Stimulated activated CD4-positive, alpha-beta T cell treated with anti-CD3 and anti-CD28 coated beads, Interleukin-15, amount 100 ng/mL, for 24 hours (primary cell): ENCODE results near the gene SIN3B.

ENCODE experiments used
- DNase-seq: peaks from one replicate; pipeline ENCODE4 v3.0.0-alpha.2; 2020

The SIN3B gene

DNA sequence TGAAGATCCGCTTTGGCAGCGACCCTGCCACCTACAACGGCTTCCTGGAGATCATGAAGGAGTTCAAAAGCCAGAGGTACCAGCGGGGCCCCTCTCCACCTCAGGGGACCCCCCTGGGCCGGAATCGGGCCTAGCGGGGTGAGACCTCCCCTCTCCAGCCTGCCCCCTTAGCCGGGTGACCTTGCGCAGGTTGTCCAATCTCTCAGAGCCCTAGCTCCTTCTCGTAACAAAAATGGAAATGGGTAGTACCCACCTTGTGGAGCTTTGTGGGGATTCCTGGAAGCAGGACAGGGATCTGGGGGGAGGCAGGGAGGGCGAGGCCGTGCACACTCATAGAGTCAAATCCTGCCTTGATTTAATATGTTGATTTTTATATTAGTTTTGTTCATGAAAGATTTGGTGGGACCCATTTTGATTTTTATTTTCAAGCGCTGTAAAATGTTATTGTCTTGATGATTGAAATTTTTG is 658 bp downstream of the SIN3B start:
- no peak for DNase-seq

DNA sequence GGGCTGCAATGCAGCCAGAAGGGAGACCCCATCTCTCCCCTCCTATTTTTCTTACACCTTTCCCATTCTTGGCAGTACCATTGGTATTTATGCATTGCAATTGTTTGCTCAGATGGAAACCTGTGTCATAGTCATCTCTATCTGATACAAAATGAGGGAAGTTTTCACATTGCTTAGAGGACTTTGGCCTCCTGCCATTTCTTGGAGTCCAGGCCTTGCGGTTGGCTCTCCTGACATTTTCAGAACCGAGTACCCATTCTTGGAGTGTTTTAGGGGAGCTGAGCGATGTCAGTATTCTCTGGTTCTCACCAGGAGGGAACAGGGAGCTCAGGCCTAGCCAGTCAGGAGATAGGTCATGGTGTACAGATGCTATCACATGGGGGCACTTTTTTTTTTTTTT is 1.5 kb downstream of the SIN3B start:
- no peak for DNase-seq

- DNase-seq = no peak
These were observed 2.3 kb downstream of the SIN3B start for GRCh38 chr19:16831531-16831930.

GRCh38 chr19:16834747-16835146 is 5.5 kb downstream of the SIN3B start:
- peak; percentile 27 for DNase-seq

DNA sequence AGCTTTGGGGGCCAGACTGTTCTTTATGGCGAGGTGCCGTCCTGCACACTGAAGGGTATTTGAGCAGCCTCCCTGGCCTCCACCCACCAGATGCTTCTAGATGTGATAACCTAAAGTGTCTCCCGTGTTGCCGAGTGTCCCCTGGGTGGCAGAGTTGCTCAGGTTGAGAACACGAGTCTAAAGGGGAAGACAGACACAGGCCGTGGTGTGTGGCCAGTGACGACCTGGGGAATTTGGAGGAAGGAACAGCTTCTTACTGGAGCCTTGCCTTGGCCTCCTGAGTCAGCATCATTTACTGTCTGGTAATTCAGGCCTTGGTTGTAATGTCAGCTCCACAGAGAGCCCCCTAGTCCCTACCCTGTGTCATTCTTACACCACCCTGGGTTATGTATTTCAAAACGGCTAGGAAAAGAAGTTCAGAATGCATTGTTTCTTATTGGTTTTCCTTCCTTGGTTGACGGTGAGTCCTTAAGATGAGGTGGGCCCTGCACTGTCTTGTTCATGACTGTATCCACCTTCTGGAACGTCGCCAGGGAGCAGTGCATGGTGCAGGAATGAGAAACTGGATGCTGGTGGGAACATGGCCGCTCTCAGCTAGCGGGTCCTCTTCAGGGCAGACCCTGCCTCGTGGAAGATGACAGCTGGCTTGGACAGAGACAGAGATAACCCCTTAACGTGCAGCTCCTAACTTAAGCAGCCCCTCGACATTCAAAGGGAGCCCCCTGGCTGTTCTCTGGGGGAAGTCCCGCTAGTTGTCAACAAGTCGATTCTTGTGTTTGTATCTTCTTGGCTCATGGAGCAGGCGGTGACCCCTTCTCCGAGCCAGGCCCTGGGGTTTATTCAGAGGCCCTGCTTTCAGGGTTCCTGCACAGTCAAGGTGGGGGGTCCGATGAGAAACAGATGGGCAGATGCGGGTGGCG is 7.2 kb downstream of the SIN3B start:
- DNase-seq = no peak

DNA sequence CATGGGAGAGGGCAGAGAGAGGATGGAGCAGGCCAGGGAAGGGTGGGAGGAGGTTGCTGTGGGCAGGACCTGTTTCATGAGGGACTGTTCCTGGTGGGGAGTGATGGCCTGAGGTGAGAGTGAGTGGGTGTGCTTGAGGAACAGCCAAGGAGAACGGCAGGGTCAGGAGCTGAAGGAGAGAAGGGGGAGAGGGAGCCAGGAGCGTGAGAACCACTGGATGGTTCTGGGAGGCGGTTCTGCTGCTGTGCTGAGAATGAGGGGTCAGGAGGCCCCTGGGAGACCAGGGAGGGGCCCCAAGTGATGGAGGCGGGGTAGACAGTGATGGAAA is 7.8 kb downstream of the SIN3B start:
- DNase-seq = no peak

DNA sequence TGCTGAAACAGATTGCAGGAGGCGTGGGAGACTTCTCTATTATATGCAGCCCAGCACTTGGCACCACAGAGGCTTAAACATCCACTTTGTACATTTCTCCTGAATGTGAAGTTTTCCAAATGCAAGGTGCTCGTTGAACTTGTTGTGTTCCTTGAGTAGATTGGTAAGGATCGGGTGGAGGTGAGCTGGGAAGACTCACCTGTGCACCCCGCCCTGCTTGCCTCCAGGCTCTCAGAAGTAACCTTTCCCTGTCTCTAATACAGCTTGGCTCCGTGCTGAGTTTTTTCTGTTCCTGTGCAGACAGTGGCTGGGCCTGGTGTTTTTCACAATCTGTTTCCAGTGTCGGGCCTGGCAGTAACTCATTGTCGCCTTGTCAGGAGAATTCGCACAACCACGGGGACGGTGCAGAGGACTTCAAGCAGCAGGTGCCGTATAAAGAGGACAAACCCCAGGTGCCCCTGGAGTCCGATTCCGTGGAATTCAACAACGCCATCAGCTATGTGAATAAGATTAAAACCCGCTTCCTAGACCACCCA is 12.3 kb downstream of the SIN3B start:
- no peak for DNase-seq

DNA sequence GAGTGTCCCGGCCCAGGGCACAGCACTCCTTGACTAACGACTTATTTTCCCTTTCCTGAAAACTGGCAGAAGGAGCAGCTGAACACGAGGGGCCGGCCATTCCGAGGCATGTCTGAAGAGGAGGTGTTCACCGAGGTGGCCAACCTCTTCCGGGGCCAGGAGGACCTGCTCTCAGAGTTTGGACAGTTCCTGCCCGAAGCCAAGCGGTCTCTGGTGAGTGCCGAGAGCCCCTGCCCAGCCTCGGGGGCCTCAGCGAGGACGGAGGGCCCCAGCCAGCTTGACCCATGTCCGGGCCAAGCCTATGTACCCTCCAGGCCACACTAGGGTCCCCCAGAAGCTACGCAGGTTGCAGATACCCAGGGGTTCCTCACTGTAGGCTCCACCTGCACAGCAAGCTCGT is 17.7 kb downstream of the SIN3B start:
- DNase-seq = no peak

DNA sequence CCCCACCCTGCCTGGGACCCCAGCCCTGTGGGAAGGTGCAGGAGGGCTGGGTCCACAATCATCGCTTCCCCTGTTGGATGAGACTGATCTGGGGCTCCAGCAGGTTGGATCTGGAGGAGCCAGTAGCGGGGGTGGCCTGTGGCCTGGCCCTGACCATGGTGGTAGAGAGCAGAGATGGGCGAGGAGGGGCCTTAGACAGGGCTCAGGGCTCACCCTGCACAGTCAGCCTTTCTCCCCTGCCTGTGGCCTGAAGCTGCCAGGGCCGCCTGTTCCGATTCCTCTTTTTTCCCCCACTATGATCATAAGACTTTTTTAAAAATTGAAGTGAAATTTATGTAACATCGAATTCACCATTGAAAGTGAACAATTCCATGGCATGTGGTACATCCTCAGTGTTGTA is 18.2 kb downstream of the SIN3B start:
- DNase-seq = no peak

- no peak for DNase-seq
These were observed 20.0 kb downstream of the SIN3B start for GRCh38 chr19:16849168-16849567.

DNA sequence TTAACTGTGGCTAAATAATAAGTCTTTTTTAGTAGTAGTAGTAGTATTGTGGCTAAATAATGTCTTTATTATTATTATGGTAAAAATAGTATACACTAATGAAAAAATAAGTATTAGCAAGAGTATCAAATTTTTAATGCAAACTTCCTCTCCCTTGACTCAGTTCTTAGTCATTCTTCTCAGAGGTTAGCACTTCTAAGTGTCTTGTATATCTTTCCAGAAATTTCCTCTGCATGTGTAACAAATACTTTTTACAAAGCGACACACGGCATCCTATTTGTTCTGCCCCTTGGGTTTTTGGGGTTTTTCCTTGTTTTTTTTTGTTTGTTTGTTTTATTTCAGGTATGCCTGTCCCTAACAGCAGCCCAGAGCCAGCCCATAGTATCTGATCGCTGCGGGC is 20.9 kb downstream of the SIN3B start:
- no peak for DNase-seq

DNA sequence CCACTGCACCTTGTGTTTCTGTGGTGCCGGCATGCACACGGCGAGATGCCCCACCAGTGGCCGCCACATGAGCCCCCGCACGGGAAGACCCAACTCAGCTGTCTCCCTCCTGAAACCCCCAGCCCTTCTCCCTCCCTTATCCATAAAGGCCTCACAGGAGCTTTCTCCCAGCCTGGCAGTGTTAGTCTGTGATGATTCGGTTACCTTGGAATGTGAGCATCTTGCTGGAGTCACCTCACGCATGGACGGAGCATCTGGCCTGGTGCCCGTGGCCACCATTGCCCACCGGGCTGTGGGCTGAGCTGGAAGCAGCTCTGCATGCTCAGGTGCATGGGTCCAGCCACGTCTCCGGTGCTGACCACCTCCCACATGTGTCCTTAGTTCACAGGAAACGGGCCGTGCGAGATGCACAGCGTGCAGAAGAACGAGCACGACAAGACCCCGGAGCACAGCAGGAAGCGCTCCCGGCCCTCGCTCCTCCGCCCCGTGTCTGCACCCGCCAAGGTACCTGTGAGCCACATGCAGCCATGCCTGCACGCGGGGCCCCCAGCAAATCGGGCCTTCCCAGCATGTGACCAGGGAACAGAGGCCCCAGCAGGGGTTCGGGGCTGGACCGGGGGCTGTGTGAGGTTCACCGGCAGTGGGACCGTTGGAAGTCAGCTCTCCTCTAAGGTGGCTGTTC is 22.0 kb downstream of the SIN3B start:
- DNase-seq = no peak

GRCh38 chr19:16853066-16853465 is 23.9 kb downstream of the SIN3B start:
- no peak for DNase-seq

DNA sequence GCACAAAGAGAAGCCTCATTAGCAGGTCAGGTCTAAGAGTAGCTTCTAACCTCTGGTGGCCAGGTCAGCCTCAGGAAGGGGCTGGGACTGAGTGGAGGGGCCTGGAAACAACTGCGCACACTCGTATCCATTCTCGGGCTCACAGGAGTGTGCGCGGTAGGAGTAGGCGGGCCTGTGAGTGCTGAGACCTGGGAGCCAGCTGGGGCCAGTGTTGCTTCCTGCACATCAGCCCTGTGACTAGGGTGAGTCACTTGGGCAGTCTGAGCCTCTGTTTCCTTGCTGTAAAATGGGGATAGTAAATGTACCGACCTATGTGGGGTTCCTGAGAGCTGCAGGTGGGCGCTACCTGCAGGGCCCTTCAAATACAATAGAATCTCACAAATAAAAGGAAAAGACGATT is 26.9 kb downstream of the SIN3B start:
- no peak for DNase-seq

DNA sequence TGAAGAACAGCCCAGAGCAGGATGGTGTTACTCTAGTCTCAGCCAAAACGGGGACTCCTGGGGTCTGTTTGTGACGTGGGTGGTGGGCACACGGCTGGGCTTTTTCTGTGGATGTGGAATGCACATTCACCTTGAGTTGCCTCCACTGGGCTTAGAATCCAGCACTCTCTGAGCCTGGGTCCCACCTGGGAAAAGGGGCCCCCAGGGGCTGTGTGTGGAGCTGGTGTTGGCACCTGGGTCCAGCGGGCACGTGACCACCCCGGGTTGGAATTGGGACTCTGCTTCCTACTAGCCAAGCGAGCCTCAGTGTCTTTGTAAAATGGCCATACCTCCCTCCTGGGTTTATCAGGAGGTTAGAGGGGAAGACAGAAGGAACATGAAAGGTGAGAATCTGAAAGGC is 30.4 kb downstream of the SIN3B start:
- no peak for DNase-seq

DNA sequence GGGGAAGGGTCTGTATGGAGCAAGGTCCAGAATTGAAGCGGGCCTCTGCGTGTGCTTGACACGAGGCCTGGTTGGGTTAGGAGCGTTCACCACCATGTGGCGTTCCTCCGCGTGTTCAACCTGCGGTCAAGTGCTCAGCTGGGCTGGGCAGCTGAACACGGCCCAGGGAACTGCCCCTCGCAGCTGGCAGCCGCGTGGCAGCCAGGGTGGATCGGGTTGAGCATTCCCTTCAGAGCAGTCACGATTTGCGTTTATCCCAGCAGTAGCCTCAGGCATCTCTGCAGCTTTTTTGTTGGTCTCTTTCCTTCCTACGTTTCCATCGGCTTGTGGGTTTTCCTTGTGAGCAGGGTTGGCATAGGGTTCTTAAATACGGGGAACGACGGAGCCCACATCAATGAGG is 30.9 kb downstream of the SIN3B start:
- no peak for DNase-seq

- no peak for DNase-seq
These were observed 31.8 kb downstream of the SIN3B start for GRCh38 chr19:16861011-16861410.

DNA sequence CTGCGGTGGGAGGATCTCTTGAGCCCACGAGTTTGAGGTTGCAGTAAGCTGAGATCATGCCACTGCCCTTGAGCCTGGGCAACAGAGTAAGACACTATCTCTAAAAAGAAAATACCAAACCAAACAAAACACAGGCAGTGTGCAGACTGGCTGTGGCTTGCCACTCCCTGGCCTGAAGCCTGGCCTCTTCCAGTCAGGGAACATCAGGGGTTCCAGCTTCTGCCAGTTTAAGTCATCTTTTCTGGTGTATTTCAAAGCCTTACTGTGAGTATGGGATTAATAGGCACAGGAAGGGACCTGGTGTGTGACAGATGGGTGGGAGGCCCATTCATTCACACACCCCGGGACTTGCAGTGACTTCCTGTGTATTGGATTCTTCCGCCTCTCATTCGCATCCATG is 32.6 kb downstream of the SIN3B start:
- DNase-seq = no peak

- DNase-seq = no peak
These were observed 33.7 kb downstream of the SIN3B start for GRCh38 chr19:16862826-16863415.

DNA sequence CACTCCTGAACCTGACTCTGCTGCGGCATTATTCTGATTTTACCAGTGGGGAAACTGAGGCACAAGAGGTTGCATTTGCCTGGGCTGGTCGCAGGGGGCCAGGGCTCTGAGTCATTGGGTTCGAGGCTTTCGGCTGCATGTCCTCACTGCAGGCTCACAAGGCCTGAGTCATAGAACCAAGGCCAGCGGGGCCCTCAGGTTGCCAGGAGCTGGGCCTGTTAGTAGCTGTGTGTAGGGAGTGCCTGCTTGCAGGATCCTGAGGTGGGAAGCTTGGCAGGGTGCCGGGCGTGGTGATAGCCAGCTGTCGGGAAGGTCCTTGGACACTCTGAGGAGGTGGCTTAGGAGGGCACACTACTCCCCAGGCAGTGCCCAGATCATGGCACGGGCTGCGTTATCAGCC is 38.0 kb downstream of the SIN3B start:
- no peak for DNase-seq

DNA sequence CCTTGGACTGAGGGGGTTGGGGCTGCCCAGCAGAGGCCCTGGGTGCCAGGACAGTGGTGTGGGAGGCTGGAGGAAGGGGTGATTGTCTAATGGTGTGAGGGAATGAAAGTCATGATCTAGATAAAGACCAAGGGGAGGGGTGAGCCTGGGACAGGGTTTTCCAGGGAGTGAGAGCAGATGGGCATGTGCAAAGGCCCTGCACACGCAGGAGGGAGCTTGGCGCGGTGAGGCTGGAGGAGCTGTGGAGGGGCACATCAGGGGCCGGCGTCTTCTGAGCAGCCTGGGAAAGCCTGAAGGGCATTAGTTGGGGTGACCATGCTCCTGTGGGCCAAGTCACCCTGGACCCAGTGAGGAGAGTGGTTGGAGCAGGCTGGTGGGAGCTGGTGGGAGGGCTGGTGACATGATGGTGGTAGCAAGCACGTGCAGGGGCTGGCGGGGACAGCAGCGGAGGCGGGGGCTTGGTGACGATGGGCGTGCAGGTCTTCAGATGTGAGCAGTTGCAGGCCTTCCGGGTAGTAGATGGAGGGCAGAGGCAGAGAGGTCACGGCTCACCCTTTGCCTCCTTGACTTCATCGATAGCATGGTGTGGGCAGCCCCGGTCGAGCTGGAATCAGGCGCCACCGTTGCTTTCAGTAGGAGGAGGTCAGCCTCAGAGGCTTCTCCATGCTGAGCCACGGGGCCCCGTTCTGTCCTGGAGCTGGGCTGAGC is 39.4 kb downstream of the SIN3B start:
- DNase-seq = no peak

- no peak for DNase-seq
These were observed 40.3 kb downstream of the SIN3B start for GRCh38 chr19:16869331-16869972.

- DNase-seq = no peak
These were observed 42.7 kb downstream of the SIN3B start for GRCh38 chr19:16871871-16872270.
